Putamen (tissue), 1 donor: ENCODE measurements around the gene MYOCOS.

Source experiments
- DNase-seq: peaks from one replicate; pipeline ENCODE4 v3.0.0-alpha.2; 2016; ENCODE audit warnings: low spot score

MYOCOS gene

DNA sequence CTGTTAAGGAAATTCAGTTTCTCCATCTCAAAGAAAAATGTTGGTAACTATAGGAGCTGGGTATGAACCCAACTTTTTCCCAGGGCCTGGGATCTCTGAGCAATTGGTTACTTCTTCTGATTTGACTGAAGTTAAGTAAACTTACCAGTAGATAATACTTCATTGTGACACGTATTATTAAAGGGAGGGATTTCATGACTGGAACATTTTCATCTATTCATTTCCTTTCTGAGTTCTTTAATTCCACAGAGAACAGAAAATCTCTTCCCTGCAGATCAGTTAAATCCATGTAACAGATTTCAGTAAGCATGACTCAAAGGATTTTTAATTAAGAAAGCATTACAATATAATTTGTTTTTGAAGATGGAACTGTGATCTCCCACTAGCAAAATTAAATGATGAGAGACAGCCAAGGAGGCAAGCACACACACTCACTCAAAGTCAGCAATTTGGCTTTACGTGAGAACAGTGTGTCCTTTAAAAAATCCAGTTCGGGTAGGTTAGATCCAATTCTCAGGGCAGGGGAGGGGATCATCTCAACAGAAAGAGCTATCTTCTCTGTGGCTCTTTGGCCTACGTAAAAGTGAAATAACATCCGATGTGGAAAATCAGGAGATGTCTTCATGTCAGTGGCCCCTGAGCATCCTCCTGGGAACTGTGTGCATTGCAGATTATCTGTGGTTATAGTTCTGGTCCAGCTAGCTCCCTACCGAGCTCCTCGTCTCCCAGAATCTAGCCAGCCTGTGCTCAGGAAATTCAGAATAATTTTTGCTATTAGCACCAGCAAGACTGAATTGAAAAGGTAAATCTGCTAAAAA lies 41.2 kb downstream of the MYOCOS start:
- no peak for DNase-seq

DNA sequence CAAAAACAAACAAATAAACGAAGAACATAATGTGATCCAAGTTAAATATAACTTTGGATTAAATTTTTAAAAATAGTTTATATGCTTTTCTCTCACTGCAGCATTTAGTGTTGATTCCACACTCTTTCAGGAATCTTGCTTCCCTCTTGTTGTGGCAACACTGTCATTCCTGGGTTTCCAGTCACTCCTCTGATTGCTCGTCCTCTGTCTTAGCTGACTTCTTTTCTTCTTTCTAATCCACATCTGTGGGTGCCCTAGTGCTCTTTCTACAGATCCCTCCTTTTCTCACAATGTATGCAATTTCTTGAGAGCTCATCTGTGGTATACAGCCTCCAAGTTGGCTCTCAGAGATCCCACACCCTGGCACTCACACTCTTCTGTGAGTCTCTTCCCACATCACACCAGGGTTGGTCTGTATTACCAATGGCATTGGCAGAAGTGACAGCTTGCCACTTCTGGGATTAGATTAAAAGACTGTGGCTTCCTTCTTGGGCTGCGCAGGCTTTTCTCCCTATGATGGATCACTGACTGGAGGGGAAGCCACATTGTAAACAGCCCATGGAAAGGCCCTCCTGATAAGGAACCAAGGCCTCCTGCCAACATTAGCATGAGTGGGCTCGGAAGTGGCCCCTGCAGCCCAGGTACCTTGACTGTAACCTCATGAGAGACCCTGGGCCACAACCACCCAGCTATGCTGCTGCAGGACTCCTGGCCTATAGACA lies 42.0 kb downstream of the MYOCOS start:
- no peak for DNase-seq

DNA sequence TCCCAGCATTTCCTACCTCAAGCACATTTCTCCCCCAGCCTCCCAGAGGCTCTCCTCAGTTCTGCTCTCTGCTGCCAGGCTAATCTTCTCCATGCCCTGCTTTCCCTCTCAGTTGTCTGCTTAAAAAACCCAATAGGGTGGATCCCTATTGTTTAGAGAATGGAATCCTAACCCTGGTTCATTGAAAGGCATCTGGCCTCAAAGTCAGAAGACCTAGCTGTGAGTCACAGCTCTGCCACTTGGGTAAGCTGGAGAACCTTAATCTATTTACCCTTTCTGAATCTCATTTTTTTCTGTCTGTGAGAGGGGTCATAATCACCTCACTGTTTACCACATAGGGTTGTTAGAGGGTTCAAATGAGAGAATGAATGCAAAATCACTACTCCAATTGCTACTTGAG lies 42.9 kb downstream of the MYOCOS start:
- DNase-seq, result no peak

DNA sequence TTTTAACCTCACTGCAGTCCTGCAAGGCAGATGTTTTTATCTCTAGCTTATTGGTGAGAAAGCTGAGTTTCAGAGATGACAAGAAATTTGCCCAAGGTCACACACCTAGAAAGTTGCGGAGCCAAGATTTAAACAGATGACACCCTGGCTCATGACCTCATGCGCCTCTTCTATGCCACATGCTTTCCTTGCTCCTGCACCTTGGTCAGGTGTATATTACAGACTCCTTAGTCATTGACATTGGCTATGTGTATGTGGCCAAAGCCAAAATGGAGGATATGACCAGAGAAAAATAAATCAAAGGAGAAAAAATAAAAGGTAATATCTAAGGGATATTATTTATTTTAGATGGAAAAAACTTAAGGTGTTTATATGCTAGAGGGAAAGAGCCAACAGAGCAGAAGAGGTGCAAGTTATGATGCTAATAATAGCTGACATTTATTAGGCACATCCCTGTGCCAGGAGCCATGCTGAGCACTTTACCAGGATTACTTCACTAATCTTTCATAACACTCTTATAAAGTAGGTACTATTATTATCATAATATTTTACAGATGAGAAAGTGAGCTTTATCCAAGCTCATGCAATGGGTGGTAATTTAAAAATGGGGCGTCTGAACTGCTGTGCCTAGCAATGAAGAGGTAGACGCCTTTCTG lies 44.2 kb downstream of the MYOCOS start:
- no peak for DNase-seq

DNA sequence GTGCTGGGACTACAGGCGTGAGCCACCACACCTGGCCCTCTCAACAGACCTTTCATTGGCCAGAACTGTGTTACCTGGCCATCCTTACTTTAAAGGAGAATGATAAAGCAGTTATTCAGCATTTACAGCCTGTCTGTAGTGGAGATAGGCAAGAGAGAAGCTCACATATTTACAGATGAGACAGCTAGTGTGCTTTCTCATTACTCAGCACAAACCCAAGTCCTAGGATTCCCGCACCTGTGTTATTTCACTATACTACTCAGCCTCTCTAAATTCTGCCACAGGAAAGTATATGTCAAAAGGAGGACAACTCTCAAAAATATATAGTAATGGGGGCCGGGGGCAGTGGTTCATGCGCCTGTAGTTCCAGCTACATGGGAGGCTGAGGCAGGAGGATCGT lies 46.3 kb downstream of the MYOCOS start:
- no peak for DNase-seq

DNA sequence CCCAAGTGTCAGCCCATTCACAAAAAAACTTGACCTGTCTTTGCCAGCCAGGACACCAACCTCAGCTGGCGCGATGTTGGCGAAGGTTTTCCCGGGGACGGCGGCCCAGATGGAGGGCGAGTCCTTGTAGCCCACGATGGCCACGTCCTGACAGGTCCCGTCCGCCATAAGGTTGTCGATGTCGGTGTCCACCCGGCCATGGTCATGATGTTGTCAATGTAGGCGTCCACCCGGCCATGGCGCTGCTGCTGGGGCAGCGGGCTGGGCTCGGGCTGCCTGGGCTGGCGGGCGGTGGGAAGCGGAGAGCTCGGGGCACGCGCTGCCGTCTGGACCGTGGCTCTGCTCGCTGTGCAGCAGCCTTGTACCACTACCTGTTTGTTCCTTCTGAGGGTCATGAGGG lies 48.7 kb downstream of the MYOCOS start:
- DNase-seq, result no peak

DNA sequence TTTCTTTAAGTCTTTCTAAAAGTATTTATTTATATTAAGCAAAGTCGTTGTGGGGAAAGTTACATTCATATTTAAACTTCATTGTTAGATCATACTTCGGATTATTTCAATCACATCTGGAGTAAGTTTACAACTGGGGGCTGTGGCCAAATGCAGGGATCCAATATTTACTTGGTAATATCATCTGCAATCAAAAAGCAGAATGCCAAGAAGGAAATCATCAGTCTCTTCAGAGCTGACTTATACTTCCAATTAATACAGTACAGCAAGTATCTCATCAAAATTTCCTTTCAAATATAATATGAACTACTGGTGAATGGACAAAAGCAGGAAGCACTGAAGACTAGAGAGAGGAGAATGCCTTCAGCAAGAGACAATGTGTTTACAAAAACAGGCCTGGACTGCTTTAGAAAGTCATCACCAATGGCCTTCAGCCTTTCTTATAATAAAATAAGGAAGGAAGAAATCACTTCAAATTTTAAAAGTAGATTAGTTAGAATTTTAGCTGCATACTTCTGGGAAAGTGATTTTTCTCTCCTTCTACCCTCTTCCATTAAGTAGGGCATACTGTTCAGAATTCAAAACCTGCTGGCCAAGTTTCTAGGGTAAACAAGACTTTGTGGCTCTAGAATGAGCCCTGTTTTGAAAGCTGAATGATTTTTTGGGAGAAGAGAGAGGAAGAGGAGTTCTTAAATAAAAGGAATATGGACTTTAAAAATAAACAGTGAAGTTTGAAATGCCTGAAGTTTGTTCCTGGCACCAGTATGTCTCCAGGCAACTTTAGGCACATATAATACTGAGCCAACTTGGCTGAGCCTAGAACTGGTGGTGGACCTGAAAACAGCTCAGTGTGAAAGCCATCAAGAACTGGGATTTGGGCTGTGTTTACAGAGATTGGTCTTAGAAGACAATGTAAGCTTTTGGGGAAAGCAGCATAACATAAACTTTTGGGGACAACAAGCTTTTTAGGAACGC lies 52.7 kb downstream of the MYOCOS start:
- no peak for DNase-seq
